Epithelial cell of esophagus (primary cell): Measurements from ENCODE around the gene TMEM108.

Experiments
- DNase-seq: peaks from one replicate; pipeline ENCODE4 v3.0.0; 2010; ENCODE audit warnings: low read depth
- H3K4me3 ChIP-seq: 2 replicates; pipeline ENCODE4 v1.5.1; 2011; ENCODE audit warnings: mild to moderate bottlenecking, low read length, control low read depth
- CTCF ChIP-seq: IDR thresholded peaks from 2 replicates; pipeline ENCODE4 v1.5.1; 2011; ENCODE audit warnings: low read depth, mild to moderate bottlenecking, low read length, control low read depth, inconsistent platforms; ENCODE audit not compliant: insufficient read depth; ENCODE audit errors: missing control alignments

The TMEM108 gene

GRCh38 chr3:133018921-133019320 lies 19.3 kb upstream of the TMEM108 start:
- no peak for TF ChIP-seq CTCF
- no peak overlapping the region for H3K4me3 ChIP-seq
- DNase-seq, result no peak

DNA sequence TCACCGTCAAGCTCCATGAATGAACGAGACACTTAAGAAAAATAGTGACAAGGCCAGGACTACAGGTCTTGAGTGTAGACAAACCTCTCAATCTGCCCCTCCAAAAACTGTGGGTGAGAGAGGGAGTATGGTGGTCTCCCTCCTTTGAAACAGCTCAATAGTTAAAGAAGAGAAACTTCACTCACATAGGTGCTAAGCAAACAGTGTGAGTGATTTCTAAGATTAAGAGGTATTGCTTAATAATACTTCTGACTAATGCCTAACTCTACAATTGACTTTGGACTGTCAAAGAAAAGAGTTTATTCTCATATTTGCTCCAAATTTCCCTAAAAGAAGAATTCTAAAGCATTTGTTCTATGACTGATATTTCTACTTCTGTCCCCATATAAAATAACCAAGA lies 17.0 kb upstream of the TMEM108 start:
- H3K4me3 ChIP-seq, result no peak overlapping the region
- DNase-seq, result peak; percentile 4
- TF ChIP-seq CTCF, result no peak

DNA sequence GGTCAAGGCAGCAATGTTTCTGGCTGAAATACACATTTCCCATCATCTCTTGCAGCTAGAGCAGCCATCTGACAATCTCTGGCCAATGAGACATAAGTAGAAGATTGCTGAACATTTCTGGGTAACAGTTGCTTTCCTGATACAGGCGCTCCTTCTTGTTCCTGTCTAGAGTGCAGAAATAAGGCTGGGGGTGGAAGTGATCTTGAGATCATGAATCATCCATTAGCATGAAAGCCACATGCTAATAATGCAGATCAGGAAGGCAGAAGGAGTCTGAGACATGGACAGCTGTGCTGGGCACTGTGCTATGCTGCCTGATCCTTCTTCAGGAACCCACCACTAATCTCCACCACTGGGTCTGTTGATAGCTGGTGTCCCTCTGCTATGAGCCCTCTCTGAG lies 14.8 kb upstream of the TMEM108 start:
- TF ChIP-seq CTCF, result no peak
- no peak overlapping the region for H3K4me3 ChIP-seq

DNA sequence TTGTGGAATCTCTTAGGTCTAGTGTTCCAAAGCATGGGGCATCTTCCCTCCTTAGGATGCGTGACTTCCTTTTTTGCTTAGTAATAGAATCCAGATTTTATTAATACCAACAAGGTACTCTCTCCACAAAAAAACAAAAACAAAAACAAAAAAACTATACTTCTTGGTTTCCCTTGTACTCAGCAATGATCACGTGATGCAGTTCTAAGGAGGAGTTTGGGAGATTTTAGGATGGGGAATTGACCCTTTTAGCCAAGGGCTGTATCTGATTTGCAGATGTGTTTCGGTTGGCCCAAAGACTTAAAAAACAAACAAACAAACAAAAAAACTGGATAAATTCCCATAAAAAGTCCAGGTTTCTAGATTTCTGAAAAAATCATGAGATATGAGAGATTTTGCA lies 12.6 kb upstream of the TMEM108 start:
- no peak for TF ChIP-seq CTCF
- no peak for DNase-seq

More for the DNA sequence above, 14.8 kb upstream of the TMEM108 start:
- no peak for DNase-seq

GRCh38 chr3:133032301-133032700 lies 5.9 kb upstream of the TMEM108 start:
- no peak overlapping the region for H3K4me3 ChIP-seq
- no peak for TF ChIP-seq CTCF
- DNase-seq, result no peak

More for the DNA sequence above, 12.6 kb upstream of the TMEM108 start:
- H3K4me3 ChIP-seq, result no peak overlapping the region

DNA sequence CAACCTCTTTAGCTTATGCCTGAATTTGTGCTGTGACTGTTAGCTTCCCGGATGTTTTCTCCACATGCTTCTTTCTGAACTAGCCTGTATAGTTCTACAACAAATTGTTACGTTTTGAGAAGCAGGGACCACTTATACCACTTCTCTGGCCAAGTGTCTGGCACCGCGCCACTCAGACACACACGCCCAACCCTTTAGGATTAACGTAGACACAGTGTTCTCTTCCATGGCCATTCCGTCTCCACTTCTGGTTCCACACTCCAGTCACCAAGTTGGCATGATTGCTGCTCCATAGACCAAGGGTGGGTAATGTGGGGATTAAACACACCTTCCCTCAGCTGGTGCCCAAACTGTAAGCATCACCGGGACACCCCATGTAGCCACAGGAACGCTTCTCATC lies 755 bp upstream of the TMEM108 start:
- no peak for DNase-seq
- TF ChIP-seq CTCF, result no peak
- H3K4me3 ChIP-seq, result no peak overlapping the region

DNA sequence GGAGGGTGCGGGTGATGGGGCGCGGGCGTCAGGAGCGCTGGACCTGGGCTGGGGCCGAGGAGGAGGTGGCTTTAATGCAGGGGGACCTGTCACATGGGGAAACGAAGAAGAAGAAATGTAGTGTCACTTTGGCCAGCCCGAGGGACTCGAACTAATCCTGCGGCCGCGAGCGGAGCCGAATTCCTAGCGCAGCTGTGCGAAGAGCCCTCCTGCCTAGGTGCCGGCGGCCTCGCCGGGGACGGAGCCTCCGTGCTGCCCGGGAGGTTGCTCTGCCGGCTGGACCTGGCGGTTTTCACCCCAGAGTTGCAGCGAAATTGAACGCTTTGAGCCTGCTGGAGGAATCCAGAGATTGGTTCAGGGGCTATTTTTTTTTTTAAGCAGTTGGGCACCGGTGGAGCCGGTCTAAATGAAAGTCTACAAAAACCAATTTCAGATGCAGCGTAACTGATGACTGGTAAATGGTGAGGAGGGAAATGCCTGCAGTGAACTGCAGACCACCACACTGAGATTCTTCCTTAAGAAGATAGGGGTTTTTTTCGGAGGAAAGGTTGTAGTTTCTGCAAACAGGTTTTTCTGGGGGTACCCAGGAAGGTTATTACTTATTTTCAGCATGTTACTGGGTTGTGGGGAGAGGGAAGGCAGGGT lies 662 bp downstream of the TMEM108 start:
- peak; percentile 2 for DNase-seq
- peak overlapping the region; percentile 30 for H3K4me3 ChIP-seq

More for the DNA sequence above, 662 bp downstream of the TMEM108 start:
- TF ChIP-seq CTCF, result no peak
